Panc1 (cell line): Measurements from ENCODE around the gene FERMT3. TPM values are rescaled to one million over a fixed set of nuclear protein-coding genes. Genes with fewer than 3 reads are reported as not detected.
A peak's percentile ranks its signal among the peaks of the same experiment; 100 is the strongest.

Source experiments
- ATAC-seq: fragments of 200-7000 bp; cut with Tn5 transposase; 2 replicates; pipeline ENCODE4 v1.9.1; 2020; ENCODE audit warnings: mild to moderate bottlenecking, moderate library complexity
- BruUV-seq: library from RNA; stranded (reverse); fragments of 400-500 nt; replicated peaks from 2 replicates; lab custom pipeline; 2021; lab: Mats Ljungman, UMichigan
- CTCF ChIA-PET: fragments of 300-600 bp; sonication (Branson Sonifier 250); formaldehyde crosslinking; loops from one replicate; lab custom pipeline; 2022; ENCODE audit warnings: antibody characterized with exemption; lab: Charles Lee
- POLR2A ChIA-PET: fragments of 300-600 bp; sonication (Branson Sonifier 250); formaldehyde crosslinking; loops from one replicate; lab custom pipeline; 2022; ENCODE audit warnings: antibody characterized with exemption; lab: Charles Lee
- DNase-seq: peaks from one replicate; pipeline ENCODE4 v3.0.0-alpha.2; 2010; ENCODE audit warnings: low read depth, low spot score
- H3K27ac ChIP-seq: 2 replicates; pipeline ENCODE4 v1.5.1; 2011; ENCODE audit warnings: mild to moderate bottlenecking, low read length, inconsistent platforms
- H3K27me3 ChIP-seq: fragments of 200-500 bp; sonication (Bioruptor generic); 2 replicates; pipeline ENCODE4 v1.6.0; 2014; ENCODE audit warnings: low read length, inconsistent platforms; ENCODE audit not compliant: control insufficient read depth, insufficient read depth
- H3K36me3 ChIP-seq: fragments of 200-500 bp; sonication (Bioruptor generic); 2 replicates; pipeline ENCODE4 v1.5.1; 2014; ENCODE audit warnings: inconsistent platforms, mild to moderate bottlenecking, low read length, moderate library complexity; ENCODE audit not compliant: control insufficient read depth, insufficient read depth
- H3K4me1 ChIP-seq: 2 replicates; pipeline ENCODE4 v1.5.1; 2011; ENCODE audit warnings: inconsistent platforms, mild to moderate bottlenecking, low read length, moderate library complexity; ENCODE audit not compliant: control insufficient read depth, insufficient read depth
- H3K4me3 ChIP-seq, 2 experiments: 2 replicates each; pipeline ENCODE4 v1.5.1; 2011 to 2012; ENCODE audit warnings: low read depth in 2 of 2, low read length in 2 of 2, mild to moderate bottlenecking in 2 of 2, inconsistent platforms in 1 of 2, moderate library complexity in 1 of 2
- H3K9me3 ChIP-seq: fragments of 200-500 bp; sonication (Bioruptor generic); 2 replicates; pipeline ENCODE4 v1.5.1; 2014; ENCODE audit warnings: low read depth, mild to moderate bottlenecking, inconsistent platforms, low read length, moderate library complexity; ENCODE audit not compliant: control insufficient read depth, insufficient read depth
- CTCF ChIP-seq: fragments of 450-650 bp; IDR thresholded peaks from 2 replicates; pipeline ENCODE4 v1.5.1; 2017; ENCODE audit warnings: mild to moderate bottlenecking
- POLR2AphosphoS5 ChIP-seq: IDR thresholded peaks from 2 replicates; pipeline ENCODE4 v1.6.1; 2012; ENCODE audit warnings: mild to moderate bottlenecking, low read depth, low read length, moderate library complexity
- REST ChIP-seq, 2 experiments: IDR thresholded peaks; 2 replicates each; pipeline ENCODE4 v1.6.1; 2011 to 2012; ENCODE audit warnings: low read depth in 2 of 2, control low read depth in 1 of 2, low read length in 1 of 2, mild to moderate bottlenecking in 1 of 2, moderate library complexity in 1 of 2; ENCODE audit not compliant: insufficient read depth in 1 of 2
- SIN3A ChIP-seq: IDR thresholded peaks from 2 replicates; pipeline ENCODE4 v1.6.1; 2012; ENCODE audit warnings: low read depth, mild to moderate bottlenecking, low read length, moderate library complexity, borderline replicate concordance; ENCODE audit not compliant: insufficient read depth
- TCF7L2 ChIP-seq: IDR thresholded peaks from 2 replicates; pipeline ENCODE4 v1.6.1; 2011; ENCODE audit warnings: mild to moderate bottlenecking, low read depth, low read length, inconsistent platforms
- in situ Hi-C: cut with HindIII; loops from 2 replicates; pipeline ENCODE4 v1.10.0; 2016; ENCODE audit warnings: low sequenced_read_pairs, low pct_unique_long_range_greater_than_20kb
- intact Hi-C: fragments of 100-400 bp; cut with micrococcal nuclease; formaldehyde crosslinking; loops from one replicate; pipeline ENCODE4 v1.10.0; 2022; ENCODE audit not compliant: unreplicated experiment
- total RNA-seq: library from RNA; stranded (reverse); gene quantifications from one replicate; pipeline ENCODE4 v1.2.1, GENCODE V29; 2021; ENCODE audit not compliant: unreplicated experiment

FERMT3 gene
- total RNA-seq, 1 experiment from 2014 or later: 2.9 TPM

- Histone ChIP-seq H3K36me3 (no peaks in the 10 kb centered on the region; the same call in 1 of the 2 replicates), H3K27me3 (no peaks in the 10 kb centered on the region), H3K27ac (peak overlapping the region; percentile 98), H3K4me3 (peak overlapping the region; percentile 67 to 69), H3K4me1 (peaks cover 13% of the 10 kb centered on the region), H3K9me3 (no peaks in the 10 kb centered on the region)
- no TSS peak for BruUV-seq
- DNase-seq (no peak), ATAC-seq (no peak)
- TF ChIP-seq TCF7L2: no peak
- TF ChIP-seq POLR2AphosphoS5: 0 out of 2 replicates have a peak, but pooled peaks have one; percentile 4
- TF ChIP-seq SIN3A: no peak
- ChIA-PET CTCF (interaction anchor here (0.7 kb wide), 2 partner anchors 16 to 58 kb away, joined by 6 to 12 read pairs; no protein-coding TSS in a partner anchor), POLR2A (interaction anchor here (0.5 kb wide), 1 partner anchor 566 kb away, joined by 6 read pairs; no protein-coding TSS in a partner anchor)
- intact Hi-C loops: no loop called here
- in situ Hi-C loops: no loop called here
Observed at GRCh38 chr11:64268025-64268892, 61.7 kb downstream of the FERMT3 start.

GRCh38 chr11:64268893-64269539, 62.5 kb downstream of the FERMT3 start:
- POLR2A ChIA-PET: interaction anchor here (0.5 to 0.7 kb wide), 2 partner anchors 64 to 567 kb away, joined by 3 to 6 read pairs; no protein-coding TSS in a partner anchor
- BruUV-seq: no TSS peak
- Histone ChIP-seq H3K36me3 (no peaks in the 10 kb centered on the region; the same call in 1 of the 2 replicates), H3K9me3 (no peaks in the 10 kb centered on the region), H3K4me1 (peaks cover 13% of the 10 kb centered on the region), H3K27me3 (no peaks in the 10 kb centered on the region), H3K4me3 (peak overlapping the region; percentile 67 to 69), H3K27ac (peak overlapping the region; percentile 98)
- no peak for DNase-seq
- CTCF ChIA-PET: interaction anchor here (0.9 to 1.0 kb wide), 2 partner anchors 18 to 32 kb away, joined by 3 to 4 read pairs; partner anchors contain the start of gene PLCB3
- in situ Hi-C loops: no loop called here
- intact Hi-C loops: no loop called here
- peak; percentile 20 for ATAC-seq
- TF ChIP-seq CTCF (no peak), TCF7L2 (no peak), REST (IDR thresholded peaks at IDR 0.05; ENCODE audit: insufficient read depth in 1 of 2, low read depth in 2 of 2, low read length in 1 of 2) (no peak)
